ENCODE data around the gene ZNF148.

- TF ChIP-seq ZNF416 (CRISPR knock-in tag; IDR thresholded peaks at IDR 0.05) (no peak), ZNF121 (CRISPR knock-in tag; IDR thresholded peaks at IDR 0.05) (no peak), CREB1 (CRISPR knock-in tag; IDR thresholded peaks at IDR 0.05) (no peak), CTCF (IDR thresholded peaks at IDR 0.05) (no peak), PRDM15 (CRISPR knock-in tag; IDR thresholded peaks at IDR 0.05) (no peak), ZMAT4 (CRISPR knock-in tag; IDR thresholded peaks at IDR 0.05) (no peak), TCF7 (CRISPR knock-in tag; IDR thresholded peaks at IDR 0.05; ENCODE audit: low read depth) (no peak), ATF3 (CRISPR knock-in tag; conservative IDR thresholded peaks at IDR 0.05) (no peak), MAX (CRISPR knock-in tag; IDR thresholded peaks at IDR 0.05) (no peak), ZNF232 (CRISPR knock-in tag; IDR thresholded peaks at IDR 0.05) (no peak), ATF2 (CRISPR knock-in tag; IDR thresholded peaks at IDR 0.05; ENCODE audit: borderline replicate concordance, low read depth) (no peak), PRRX2 (CRISPR knock-in tag; IDR thresholded peaks at IDR 0.05) (no peak)
- TF ChIP-seq, protein P1, sequence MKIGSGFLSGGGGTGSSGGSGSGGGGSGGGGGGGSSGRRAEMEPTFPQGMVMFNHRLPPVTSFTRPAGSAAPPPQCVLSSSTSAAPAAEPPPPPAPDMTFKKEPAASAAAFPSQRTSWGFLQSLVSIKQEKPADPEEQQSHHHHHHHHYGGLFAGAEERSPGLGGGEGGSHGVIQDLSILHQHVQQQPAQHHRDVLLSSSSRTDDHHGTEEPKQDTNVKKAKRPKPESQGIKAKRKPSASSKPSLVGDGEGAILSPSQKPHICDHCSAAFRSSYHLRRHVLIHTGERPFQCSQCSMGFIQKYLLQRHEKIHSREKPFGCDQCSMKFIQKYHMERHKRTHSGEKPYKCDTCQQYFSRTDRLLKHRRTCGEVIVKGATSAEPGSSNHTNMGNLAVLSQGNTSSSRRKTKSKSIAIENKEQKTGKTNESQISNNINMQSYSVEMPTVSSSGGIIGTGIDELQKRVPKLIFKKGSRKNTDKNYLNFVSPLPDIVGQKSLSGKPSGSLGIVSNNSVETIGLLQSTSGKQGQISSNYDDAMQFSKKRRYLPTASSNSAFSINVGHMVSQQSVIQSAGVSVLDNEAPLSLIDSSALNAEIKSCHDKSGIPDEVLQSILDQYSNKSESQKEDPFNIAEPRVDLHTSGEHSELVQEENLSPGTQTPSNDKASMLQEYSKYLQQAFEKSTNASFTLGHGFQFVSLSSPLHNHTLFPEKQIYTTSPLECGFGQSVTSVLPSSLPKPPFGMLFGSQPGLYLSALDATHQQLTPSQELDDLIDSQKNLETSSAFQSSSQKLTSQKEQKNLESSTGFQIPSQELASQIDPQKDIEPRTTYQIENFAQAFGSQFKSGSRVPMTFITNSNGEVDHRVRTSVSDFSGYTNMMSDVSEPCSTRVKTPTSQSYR (CRISPR knock-in tag; IDR thresholded peaks at IDR 0.05), result no peak
- TF ChIP-seq, protein P2, sequence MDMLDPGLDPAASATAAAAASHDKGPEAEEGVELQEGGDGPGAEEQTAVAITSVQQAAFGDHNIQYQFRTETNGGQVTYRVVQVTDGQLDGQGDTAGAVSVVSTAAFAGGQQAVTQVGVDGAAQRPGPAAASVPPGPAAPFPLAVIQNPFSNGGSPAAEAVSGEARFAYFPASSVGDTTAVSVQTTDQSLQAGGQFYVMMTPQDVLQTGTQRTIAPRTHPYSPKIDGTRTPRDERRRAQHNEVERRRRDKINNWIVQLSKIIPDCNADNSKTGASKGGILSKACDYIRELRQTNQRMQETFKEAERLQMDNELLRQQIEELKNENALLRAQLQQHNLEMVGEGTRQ (CRISPR knock-in tag; IDR thresholded peaks at IDR 0.05), result no peak
Observed at GRCh38 chr3:125238759-125239158, 136.4 kb downstream of the ZNF148 start.
